ENCODE data around the gene LMF2.

LMF2 gene

GRCh38 chr22:50486561-50487289, 20.8 kb downstream of the LMF2 start, which contains the start of gene MIOX:
Gene MIOX (plus strand): TSS chr22:50486859. CDS start chr22:50486898, 39 bp downstream.
- Histone ChIP-seq H3K4me3 (ENCODE audit: low read depth in 1 of 2, low read length in 1 of 2) (no peak within 1 kb of the TSS), H3K4me1 (ENCODE audit: control insufficient read depth in 1 of 2, insufficient read depth in 1 of 2, low read depth in 1 of 2, low read length in 1 of 2) (peaks cover 3 to 4% of the 10 kb centered on the region in 2 experiments), H3K36me3 (no peaks in the 10 kb centered on the region), H3K27ac (no peak within 1 kb of the TSS), H3K27me3 (peaks cover 76% of the 10 kb centered on the region), H3K9me3 (no peaks in the 10 kb centered on the region)
- no peak for TF ChIP-seq CTCF (IDR thresholded peaks at IDR 0.05)

GRCh38 chr22:50485221-50486131, 22.0 kb downstream of the LMF2 start:
- no peaks in the 10 kb centered on the region for H3K9me3 ChIP-seq
- no peak overlapping the region for H3K27ac ChIP-seq
- peaks cover 5 to 10% of the 10 kb centered on the region in 2 experiments for H3K4me1 ChIP-seq (ENCODE audit: control insufficient read depth in 1 of 2, insufficient read depth in 1 of 2, low read depth in 1 of 2, low read length in 1 of 2)
- no peak overlapping the region for H3K4me3 ChIP-seq (ENCODE audit: low read depth in 1 of 2, low read length in 1 of 2)
- no peaks in the 10 kb centered on the region for H3K36me3 ChIP-seq
- TF ChIP-seq CTCF (IDR thresholded peaks at IDR 0.05), result no peak
- peaks cover 78% of the 10 kb centered on the region for H3K27me3 ChIP-seq

GRCh38 chr22:50483977-50484853, 23.3 kb downstream of the LMF2 start:
- TF ChIP-seq CTCF (IDR thresholded peaks at IDR 0.05), result no peak
- H3K9me3 ChIP-seq, result no peaks in the 10 kb centered on the region
- no peak overlapping the region for H3K27ac ChIP-seq
- no peak overlapping the region for H3K4me3 ChIP-seq (ENCODE audit: low read depth in 1 of 2, low read length in 1 of 2)
- peaks cover 5 to 10% of the 10 kb centered on the region in 2 experiments for H3K4me1 ChIP-seq (ENCODE audit: control insufficient read depth in 1 of 2, insufficient read depth in 1 of 2, low read depth in 1 of 2, low read length in 1 of 2)
- peaks cover 83% of the 10 kb centered on the region for H3K27me3 ChIP-seq
- no peaks in the 10 kb centered on the region for H3K36me3 ChIP-seq

GRCh38 chr22:50483556-50483955, 23.9 kb downstream of the LMF2 start:
- H3K36me3 ChIP-seq, result no peaks in the 10 kb centered on the region
- no peak for TF ChIP-seq CTCF (IDR thresholded peaks at IDR 0.05)
- H3K4me1 ChIP-seq (ENCODE audit: control insufficient read depth in 1 of 2, insufficient read depth in 1 of 2, low read depth in 1 of 2, low read length in 1 of 2), result peaks cover 5 to 10% of the 10 kb centered on the region in 2 experiments
- peaks cover 90% of the 10 kb centered on the region for H3K27me3 ChIP-seq
- H3K4me3 ChIP-seq (ENCODE audit: low read depth in 1 of 2, low read length in 1 of 2), result no peak overlapping the region
- H3K9me3 ChIP-seq, result no peaks in the 10 kb centered on the region
- no peak overlapping the region for H3K27ac ChIP-seq

- Histone ChIP-seq H3K9me3 (no peaks in the 10 kb centered on the region), H3K27me3 (peaks cover 92% of the 10 kb centered on the region), H3K4me3 (ENCODE audit: low read depth in 1 of 2, low read length in 1 of 2) (no peak overlapping the region), H3K4me1 (ENCODE audit: control insufficient read depth in 1 of 2, insufficient read depth in 1 of 2, low read depth in 1 of 2, low read length in 1 of 2) (peaks cover 5 to 10% of the 10 kb centered on the region in 2 experiments), H3K27ac (no peak overlapping the region), H3K36me3 (no peaks in the 10 kb centered on the region)
- no peak for TF ChIP-seq CTCF (IDR thresholded peaks at IDR 0.05)
These were observed 24.4 kb downstream of the LMF2 start for GRCh38 chr22:50483106-50483505.
